ENCODE measurements around the gene DPM1.

GRCh38 chr20:51004305-51004727 is 46.0 kb upstream of the DPM1 start:
- no peak for TF ChIP-seq POLR2AphosphoS5 (IDR thresholded peaks at IDR 0.05)
- no peak for TF ChIP-seq CTCF (IDR thresholded peaks at IDR 0.05)
